GM19455 (cell line): Measurements from ENCODE around the gene KDM4B.

Experiments used
- ATAC-seq: cut with Tn5 transposase; IDR thresholded peaks from one replicate; pipeline ENCODE4 v1.9.1; 2021; ENCODE audit not compliant: unreplicated experiment

Gene KDM4B

DNA sequence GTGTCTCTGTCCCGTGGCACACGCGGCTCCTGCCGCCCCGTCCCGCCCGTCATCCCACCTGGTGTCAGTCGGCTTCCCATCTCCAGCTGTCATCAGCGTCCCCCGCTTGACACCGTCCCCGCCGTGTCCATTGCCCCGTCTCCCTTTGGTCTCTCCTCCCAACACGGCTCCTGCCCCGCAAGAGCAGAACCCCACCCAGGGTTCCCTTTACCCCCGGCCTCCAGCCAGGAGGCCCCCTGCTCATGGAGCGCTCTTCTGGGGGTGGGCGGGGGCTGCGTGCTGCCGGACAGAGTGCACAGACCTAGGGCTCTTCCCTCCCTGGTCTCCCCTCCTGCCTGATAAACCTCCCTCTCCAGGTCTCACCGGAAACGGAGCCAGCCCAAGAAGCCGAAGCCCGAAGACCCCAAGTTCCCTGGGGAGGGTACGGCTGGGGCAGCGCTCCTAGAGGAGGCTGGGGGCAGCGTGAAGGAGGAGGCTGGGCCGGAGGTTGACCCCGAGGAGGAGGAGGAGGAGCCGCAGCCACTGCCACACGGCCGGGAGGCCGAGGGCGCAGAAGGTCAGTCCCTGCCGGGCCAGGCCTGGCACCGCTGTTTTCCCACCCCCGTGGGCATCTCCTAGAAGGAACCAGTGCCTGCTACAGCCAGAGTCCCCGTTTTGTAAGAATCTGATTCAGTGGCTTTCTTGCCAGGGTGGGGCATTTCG lies 150.5 kb downstream of the KDM4B start:
- no peak for ATAC-seq

- no peak for ATAC-seq
Measured at GRCh38 chr19:5120321-5120720, 151.4 kb downstream of the KDM4B start.

- no peak for ATAC-seq
Measured at GRCh38 chr19:5120833-5121232, 151.9 kb downstream of the KDM4B start.

DNA sequence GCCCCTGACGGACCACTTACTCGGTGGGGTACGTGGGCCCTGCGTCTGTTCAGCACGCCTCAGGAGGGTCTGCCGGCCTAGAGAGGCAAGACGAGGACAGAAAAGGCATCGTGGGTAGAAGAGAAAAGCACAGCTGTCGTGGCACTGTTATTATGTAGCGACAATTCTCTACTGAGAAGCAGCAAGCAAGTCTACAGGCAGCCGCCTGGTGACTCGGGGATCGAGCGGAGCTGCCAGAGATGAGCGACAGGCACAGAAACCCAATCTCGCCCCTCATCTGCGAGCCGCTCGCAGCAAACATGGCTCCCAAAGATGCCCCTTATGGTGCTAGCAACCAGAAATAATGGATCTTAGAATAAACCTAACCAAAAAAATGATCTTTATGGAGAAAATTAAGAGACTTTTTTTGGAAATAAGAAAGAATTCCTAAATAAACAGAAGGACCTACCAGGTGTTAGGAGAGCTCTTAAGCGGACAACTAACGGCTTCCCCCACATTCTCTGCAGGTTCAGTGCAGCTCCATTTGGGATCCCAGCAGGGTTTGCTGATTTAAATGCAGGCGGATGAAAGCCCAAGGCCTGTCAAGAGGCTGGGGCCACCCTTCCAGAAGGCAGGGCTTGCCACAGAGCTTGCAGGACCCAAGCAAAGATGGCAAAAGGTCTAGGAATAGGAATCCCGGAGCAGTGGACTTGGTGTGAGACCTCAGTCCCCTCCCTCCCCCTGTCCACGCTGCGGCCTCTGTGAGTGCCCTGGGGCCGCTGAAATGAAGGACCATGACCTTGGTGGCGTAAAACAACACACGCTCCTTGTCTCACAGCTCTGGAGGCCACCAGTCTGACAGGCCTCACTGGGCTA lies 152.6 kb downstream of the KDM4B start:
- no peak for ATAC-seq

DNA sequence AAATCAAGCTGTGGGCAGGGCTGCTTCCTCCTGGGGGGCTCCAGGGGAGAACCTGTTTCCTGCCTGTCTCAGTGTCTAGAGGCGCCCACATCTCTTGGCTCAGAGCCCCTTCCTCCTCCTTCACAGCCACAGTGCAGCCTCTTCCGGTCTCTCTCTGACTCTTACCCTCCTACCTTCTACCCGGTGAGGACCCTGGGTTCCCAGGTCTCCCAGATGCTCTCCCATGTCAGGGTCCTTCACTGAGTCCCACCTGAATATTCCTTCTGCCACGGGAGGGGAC lies 153.1 kb downstream of the KDM4B start:
- ATAC-seq: no peak

GRCh38 chr19:5122671-5123409 lies 153.9 kb downstream of the KDM4B start:
- ATAC-seq: no peak

DNA sequence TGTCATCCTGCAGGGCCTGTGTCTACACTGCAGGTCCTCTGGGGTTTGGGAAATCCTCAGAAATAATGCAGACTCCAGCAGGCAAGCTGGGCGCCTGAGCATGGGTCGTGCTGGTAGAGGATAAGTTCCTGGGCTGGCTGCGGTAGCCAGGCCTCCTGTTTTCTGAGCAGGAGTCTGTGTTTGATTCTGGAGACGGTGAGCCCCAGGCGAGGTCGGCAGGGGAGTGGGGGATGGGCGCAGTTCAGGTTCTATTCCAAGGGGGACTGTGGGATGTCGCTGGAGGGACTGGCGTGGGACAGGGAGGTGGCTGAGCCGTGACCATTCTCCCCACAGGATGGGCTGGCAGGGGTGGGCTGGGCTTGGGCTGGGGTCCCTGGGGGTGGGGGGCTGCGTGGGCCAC lies 154.7 kb downstream of the KDM4B start:
- ATAC-seq: no peak

DNA sequence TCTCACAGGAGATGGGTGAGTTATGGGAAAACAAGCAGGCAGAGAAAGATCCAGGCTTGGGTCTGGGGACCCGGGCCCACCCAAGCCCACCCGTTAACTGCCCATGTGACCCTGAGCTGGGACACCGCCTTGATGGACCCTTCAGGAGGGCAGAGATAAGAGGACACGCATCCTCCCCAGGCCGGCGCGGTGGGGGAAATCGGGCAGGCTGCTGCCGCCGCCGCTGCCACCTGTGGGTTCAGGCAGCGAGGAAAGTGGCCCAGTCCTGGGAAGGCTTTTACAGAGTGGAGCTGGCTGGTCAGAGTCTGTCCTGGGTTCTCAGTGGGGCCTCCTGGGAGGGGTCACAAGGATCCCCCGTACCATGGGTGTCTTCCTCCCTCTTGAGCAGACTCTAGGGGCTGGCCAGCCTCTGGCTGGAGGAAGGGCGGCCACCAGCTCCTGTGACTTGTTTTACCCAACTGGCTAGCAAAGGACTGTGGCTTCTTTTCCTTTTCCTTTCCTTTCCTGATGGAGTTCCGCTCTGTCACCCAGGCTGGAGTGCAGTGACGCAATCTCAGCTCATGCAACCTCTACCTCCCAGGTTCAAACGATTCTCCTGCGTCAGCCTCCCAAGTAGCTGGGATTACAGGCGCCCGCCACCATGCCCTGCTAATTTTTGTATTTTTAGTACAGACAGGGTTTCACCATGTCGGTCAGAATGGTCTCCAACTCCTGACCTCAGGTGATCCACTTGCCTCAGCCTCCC lies 155.4 kb downstream of the KDM4B start:
- ATAC-seq: no peak

DNA sequence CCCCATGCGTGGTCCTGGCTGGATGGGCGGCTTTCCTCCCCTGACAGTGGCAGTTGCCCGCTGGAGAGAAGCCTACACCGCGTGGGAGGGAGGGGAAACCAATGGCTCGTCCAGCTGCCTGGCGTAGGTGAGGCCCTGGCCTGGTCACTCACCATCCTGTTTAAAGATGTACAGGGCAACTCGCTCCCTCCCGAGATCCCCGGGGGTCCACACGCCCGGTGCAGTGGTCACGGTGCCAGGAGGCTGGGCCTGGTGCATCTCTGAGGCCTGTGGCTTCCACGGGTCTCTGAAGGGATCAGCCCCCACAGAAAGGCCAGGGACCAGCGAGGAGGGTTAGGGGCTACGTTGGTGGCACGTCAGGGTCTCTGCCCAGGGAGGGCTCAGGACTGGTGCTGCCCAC lies 156.5 kb downstream of the KDM4B start:
- ATAC-seq: no peak

DNA sequence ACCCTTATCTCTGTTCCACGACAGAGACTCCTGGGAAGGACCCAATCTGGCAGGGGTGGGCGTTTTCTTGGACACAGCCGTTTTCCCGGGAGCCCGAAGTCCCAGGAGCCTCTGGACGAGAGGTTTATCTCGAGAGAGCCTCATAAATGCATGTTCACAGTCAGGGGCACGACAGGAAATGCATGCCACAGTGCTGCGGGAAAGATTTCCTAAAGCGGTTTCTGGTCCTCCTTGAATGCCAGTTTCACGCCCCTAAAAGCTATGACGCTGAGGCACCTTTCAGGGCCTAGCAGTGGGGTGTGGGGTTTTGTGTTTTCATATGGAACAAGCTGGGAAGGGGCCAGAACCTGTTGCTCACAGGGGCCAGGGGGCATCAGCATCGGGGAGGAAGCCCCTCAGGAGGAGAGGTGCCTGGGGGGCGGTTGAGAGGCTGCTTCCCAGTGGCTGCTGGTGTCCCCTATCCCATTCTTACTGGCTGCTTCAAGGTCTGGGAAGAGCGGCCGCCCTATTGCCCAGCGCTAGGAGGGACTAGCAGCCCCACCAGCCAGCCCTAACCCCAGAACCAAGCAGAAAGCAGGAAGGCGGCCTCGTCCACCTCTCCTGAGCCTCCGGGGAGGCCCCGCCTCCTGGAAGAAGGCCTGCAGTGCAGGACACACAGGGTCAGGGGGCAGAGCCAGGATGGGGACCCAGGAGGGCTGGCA lies 157.0 kb downstream of the KDM4B start:
- no peak for ATAC-seq

- no peak for ATAC-seq
Measured at GRCh38 chr19:5126498-5127223, 157.7 kb downstream of the KDM4B start.

DNA sequence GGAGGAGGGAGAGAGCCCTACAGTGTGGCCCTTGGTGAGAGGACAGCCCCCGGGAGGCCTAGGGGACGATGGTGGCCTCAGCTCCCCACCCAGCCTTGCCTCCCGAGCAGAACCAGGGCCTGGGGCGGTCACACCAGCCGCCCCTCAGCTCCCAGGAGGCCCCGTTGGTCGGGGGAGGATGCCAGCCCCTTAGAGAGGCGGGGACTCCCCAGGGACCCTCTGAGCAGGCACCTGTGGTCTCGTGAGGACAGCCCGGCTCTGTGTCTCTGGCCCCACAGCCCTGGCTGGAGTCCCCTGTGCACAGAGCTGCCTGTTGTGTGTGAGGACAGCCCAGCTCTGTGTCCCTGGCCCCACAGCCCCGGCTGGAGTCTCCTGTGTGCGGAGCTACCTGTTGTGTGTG lies 158.8 kb downstream of the KDM4B start:
- ATAC-seq: no peak

- no peak for ATAC-seq
Measured at GRCh38 chr19:5128251-5128935, 159.5 kb downstream of the KDM4B start.

GRCh38 chr19:5128936-5129389 lies 160.1 kb downstream of the KDM4B start:
- no peak for ATAC-seq

DNA sequence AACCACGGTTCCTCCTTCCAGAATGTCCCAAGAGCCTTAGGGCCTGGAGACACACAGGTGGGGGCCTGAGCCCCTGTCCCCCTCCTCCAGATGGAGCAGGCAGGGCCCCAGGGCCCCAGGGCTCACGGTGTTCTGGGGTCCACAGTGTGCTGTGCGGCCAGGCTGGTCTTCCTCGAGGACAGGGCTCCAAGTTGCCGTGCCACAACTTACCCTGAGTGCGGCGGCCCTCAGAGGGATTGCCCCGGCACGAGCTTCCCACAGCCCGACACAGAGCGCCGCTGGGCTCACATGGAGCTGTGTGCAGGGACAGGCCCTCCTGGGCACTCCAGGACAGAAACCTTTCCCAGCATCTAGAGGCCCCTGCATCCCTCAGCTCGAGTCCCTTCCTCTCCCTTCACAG lies 160.8 kb downstream of the KDM4B start:
- ATAC-seq: no peak

DNA sequence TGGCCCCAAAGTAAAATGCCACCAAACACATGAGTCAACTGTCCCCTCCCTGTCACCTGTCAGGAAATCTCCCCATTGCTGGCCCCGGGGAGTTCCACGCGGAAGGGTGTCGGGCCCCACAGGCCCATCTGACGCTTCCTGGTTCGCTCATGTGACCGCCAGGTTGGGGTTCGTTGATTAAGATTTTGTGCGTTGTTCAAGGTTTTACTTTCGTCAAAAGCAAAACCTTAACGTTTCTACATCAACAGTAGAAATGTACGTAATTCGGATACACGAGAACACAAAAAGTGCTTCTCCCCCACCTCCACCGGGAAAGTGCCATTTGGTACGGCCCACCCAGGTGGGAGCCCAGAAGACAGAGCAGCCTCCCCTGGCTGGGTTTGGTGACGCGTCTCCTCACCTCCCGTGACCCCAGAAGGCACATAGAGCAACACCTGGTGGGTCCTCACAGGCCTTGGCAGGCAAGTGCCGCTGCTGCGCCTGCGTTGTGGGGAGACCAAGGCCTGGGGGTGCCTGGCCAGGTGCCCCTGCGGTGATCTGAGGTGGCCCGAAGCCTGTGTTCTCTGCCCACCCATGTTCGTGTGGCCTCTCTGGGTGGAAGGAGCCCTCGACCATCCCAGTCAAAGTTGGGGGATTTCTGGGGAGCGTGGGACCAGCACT lies 161.6 kb downstream of the KDM4B start:
- no peak for ATAC-seq

- no peak for ATAC-seq
Measured at GRCh38 chr19:5131031-5131505, 162.2 kb downstream of the KDM4B start.

DNA sequence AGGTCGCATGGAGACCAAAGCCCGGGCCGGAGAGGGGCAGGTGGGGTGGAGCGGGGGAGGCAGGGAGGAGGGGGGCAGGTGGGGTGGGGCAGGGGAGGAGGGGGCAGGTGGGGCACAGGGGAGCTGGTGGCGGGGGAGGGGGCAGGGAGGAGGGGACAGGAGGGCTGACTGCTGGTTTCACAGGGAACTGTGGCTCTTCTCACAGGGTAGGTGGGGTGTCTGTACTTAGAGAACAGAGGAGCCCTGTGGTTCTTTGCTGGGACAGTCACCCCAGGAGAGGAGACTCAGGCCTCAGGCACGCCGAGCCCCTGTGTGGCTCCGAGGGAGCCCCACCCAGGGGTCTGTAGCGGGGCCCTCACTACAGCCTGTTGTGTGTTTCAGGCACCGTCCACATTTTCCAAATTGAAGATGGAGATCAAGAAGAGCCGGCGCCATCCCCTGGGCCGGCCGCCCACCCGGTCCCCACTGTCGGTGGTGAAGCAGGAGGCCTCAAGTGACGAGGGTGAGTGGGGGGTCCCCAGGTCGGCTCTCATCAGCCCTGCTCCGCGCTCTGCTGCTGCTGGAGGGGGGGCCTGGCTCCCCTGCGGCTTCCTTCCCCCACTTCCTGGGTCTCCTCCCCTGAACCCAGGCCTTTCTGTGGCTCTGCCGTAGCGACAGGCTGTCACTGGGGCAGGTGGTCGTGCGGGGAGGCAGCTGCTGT lies 162.7 kb downstream of the KDM4B start:
- no peak for ATAC-seq
